Inflammatory macrophage treated with lipopolysaccharide for 1 hour (primary cell): ENCODE results near the gene DUT.
A peak's percentile ranks its signal among the peaks of the same experiment; 100 is the strongest.

Experiments
- DNase-seq, 2 donors: peaks; one replicate each; pipeline ENCODE4 v3.0.0-alpha.2; 2020 to 2022

The DUT gene

GRCh38 chr15:48373821-48374451, 42.7 kb downstream of the DUT start:
- no peak for DNase-seq

- DNase-seq = no peak
Observed at GRCh38 chr15:48374472-48374871, 43.2 kb downstream of the DUT start.

- DNase-seq = no peak
Observed at GRCh38 chr15:48375767-48376166, 44.5 kb downstream of the DUT start.

- peak in 1 of 2 donors; percentile 13 for DNase-seq
Observed at GRCh38 chr15:48380198-48380597, 49.0 kb downstream of the DUT start.

- no peak for DNase-seq
Observed at GRCh38 chr15:48381861-48382260, 50.6 kb downstream of the DUT start.

GRCh38 chr15:48383031-48383430, 51.8 kb downstream of the DUT start:
- DNase-seq = no peak

- DNase-seq = no peak
Observed at GRCh38 chr15:48384616-48385015, 53.4 kb downstream of the DUT start.

GRCh38 chr15:48385031-48385830, 54.0 kb downstream of the DUT start:
- no peak for DNase-seq

- no peak for DNase-seq
Observed at GRCh38 chr15:48388016-48388851, 57.0 kb downstream of the DUT start.

- DNase-seq = no peak
Observed at GRCh38 chr15:48388910-48389309, 57.7 kb downstream of the DUT start.

- DNase-seq = no peak
Observed at GRCh38 chr15:48389691-48390143, 58.5 kb downstream of the DUT start.

GRCh38 chr15:48391950-48392349, 60.7 kb downstream of the DUT start:
- no peak for DNase-seq

- no peak for DNase-seq
Observed at GRCh38 chr15:48392356-48392755, 61.1 kb downstream of the DUT start.
